Bronchial epithelial cell (primary cell): ENCODE results near the gene GSN. TPM values are rescaled to one million over a fixed set of nuclear protein-coding genes. Genes with fewer than 3 reads are reported as not detected.

Experiments
- DNase-seq: peaks from one replicate; pipeline ENCODE4 v3.0.0-alpha.2; 2010; ENCODE audit warnings: low read depth
- FAIRE-seq: peaks from 2 replicates; lab custom pipeline; 2011; peaks lifted over from hg19 to GRCh38; lab: Jason Lieb, UNC
- H3K27me3 ChIP-seq: 2 replicates; pipeline ENCODE4 v1.5.1; 2011; ENCODE audit warnings: low read length; ENCODE audit not compliant: control insufficient read depth, insufficient read depth
- H3K36me3 ChIP-seq: 2 replicates; pipeline ENCODE4 v1.5.1; 2011; ENCODE audit warnings: low read length; ENCODE audit not compliant: control insufficient read depth, insufficient read depth
- H3K4me3 ChIP-seq: 2 replicates; pipeline ENCODE4 v1.5.1; 2011; ENCODE audit warnings: mild to moderate bottlenecking, low read depth, low read length, control low read depth
- total RNA-seq: library from RNA; depleted of rRNA; stranded (reverse); fragments of >200 nt; gene quantifications from 2 replicates; pipeline ENCODE4 v1.2.1, GENCODE V29; 2014
- TF ChIP-seq, protein P1 (sequence below): IDR thresholded peaks from 2 replicates; pipeline ENCODE4 v1.5.1; 2011; ENCODE audit warnings: mild to moderate bottlenecking, moderate library complexity, low read length, control low read depth, inconsistent platforms; ENCODE audit not compliant: insufficient read depth, severe bottlenecking

The GSN gene
- total RNA-seq, 1 donor from 2014 or later: 420 TPM

DNA sequence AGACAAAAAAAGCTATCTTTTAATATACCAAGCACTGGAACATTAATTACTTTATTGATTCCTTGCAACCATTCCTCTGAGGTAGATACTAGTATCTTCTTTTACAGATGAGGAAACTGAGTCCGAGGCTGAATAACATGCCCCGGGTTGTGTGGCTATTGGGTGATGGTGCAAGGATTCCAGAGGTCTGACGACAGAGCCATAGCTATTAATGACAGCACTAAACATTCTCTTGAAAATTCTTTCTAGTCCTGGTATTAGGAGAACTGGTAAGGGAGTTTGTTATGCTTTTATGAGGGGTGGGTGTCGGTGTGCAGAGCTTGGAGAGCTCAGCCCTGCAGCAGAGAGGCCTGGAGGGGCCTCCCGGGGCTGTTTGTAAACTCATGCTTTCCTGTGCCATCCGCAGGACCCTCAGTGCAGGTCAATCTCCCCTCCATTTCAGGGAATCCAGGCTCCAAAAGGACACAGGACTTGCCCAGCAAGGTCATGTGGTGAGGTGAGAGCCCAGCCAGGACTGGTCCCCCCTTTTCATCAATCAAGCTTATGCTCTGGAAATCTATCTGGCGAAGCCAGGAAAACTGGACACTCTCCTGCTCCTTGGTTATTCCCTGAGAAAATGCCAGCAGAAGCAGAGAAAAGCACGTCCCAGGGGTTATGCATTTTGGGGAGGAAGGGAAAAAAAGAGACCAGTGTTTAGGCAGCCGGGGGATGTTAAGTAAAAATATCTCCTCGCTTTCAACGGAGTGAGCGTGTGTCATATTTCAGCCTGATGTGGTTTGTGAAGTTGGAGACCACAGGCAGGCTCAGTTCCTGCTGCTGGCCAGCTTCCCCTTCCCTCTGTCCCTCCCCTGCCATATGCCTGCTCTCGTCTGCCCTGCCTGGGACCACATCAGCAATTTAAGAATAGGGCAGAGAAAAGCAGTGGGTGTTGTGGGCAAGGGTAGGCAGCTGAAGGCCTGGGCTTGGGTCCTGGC, 3.7 kb downstream of the GSN start:
- DNase-seq (no peak), FAIRE-seq (no peak)
- H3K27me3 ChIP-seq: no peaks in the 10 kb centered on the region
- H3K4me3 ChIP-seq: no peak overlapping the region
- TF ChIP-seq, protein P1, sequence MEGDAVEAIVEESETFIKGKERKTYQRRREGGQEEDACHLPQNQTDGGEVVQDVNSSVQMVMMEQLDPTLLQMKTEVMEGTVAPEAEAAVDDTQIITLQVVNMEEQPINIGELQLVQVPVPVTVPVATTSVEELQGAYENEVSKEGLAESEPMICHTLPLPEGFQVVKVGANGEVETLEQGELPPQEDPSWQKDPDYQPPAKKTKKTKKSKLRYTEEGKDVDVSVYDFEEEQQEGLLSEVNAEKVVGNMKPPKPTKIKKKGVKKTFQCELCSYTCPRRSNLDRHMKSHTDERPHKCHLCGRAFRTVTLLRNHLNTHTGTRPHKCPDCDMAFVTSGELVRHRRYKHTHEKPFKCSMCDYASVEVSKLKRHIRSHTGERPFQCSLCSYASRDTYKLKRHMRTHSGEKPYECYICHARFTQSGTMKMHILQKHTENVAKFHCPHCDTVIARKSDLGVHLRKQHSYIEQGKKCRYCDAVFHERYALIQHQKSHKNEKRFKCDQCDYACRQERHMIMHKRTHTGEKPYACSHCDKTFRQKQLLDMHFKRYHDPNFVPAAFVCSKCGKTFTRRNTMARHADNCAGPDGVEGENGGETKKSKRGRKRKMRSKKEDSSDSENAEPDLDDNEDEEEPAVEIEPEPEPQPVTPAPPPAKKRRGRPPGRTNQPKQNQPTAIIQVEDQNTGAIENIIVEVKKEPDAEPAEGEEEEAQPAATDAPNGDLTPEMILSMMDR: no peak
- H3K36me3 ChIP-seq: peaks cover 9% of the 10 kb centered on the region

DNA sequence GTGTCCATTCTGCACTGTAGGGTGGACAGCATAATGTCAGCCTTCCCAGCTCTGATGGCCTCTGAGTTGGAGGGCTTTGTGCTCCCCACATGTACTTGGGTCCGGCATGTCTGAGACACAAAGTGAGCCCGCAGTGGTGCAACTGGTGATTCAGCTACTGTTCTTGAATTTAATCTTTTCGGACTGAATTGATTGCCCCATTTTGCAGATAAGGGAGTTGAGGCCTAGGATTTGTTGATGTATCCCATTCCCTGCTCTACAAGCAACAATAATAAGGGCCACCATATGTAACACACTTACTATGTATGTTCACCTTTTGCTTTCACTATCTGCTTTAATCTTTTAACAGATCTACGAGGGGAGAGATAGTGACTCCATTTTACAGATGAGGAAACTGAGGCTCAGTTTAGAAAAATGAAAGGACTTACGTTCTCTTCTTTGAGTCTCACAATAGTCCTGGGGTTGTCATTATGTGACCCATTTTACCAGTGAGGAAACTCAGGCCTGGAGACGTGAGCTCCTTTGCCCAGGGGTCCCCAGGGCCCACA, 4.5 kb downstream of the GSN start:
- H3K36me3 ChIP-seq: peaks cover 9% of the 10 kb centered on the region
- no peak overlapping the region for H3K4me3 ChIP-seq
- no peaks in the 10 kb centered on the region for H3K27me3 ChIP-seq
- TF ChIP-seq, protein P1: no peak
- FAIRE-seq: no peak
- no peak for DNase-seq

DNA sequence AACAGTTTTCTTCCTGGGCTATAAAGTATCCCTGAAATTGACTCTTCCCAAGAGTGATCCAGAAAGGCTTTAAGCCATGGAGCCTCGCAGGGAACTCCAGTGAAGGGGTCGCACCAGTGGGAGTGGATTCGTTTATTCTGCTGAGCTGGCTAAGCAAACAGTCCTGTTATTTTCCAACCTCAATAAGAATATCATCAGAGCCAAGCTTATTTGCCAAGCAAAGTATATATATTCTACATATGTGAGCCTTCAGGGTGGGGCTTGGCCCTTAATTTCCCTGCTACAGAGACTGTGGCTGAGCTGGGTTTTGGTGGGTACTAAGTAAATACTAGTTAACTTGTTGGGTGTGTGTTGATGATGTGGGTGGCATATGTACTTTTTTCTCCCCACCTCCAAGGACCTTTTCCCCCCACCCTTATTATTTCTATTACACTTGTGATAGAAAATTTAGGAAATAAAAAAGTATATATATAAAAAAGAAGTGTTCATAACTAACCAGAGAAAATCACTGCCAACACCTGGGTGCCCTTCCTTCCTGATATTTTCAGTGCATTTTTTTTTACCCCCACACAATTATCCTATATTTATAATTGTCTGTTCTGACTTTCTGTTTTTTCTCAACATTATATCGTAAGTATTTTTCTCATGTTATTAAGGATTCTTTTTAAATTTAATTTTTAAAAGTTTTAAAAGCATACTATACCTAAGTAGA, 5.3 kb downstream of the GSN start:
- Histone ChIP-seq H3K27me3 (no peaks in the 10 kb centered on the region), H3K36me3 (peaks cover 9% of the 10 kb centered on the region), H3K4me3 (no peak overlapping the region)
- DNase-seq: no peak
- FAIRE-seq: no peak
- TF ChIP-seq, protein P1: no peak

DNA sequence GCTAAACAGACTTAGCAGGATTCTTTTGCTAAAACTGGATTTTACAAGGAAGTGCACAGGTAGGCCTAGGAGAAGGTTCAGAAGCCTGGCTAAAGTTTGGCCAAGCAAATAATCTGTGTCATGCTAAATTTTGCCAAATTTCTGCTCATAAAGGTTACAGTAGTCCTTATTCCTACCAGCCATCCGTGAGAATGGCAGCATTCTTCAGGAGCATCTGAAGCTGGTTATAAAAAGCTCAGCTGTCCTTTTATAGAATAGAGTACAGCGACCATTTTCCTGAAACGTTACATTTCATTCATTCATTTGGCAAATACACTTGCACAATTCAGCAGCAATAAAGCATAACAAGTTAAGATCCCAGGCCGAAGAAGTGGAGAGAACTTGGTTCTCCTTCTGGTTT, 6.9 kb downstream of the GSN start:
- H3K36me3 ChIP-seq: peaks cover 9% of the 10 kb centered on the region
- DNase-seq (no peak), FAIRE-seq (no peak)
- H3K4me3 ChIP-seq: no peak overlapping the region
- TF ChIP-seq, protein P1: no peak
- no peaks in the 10 kb centered on the region for H3K27me3 ChIP-seq

DNA sequence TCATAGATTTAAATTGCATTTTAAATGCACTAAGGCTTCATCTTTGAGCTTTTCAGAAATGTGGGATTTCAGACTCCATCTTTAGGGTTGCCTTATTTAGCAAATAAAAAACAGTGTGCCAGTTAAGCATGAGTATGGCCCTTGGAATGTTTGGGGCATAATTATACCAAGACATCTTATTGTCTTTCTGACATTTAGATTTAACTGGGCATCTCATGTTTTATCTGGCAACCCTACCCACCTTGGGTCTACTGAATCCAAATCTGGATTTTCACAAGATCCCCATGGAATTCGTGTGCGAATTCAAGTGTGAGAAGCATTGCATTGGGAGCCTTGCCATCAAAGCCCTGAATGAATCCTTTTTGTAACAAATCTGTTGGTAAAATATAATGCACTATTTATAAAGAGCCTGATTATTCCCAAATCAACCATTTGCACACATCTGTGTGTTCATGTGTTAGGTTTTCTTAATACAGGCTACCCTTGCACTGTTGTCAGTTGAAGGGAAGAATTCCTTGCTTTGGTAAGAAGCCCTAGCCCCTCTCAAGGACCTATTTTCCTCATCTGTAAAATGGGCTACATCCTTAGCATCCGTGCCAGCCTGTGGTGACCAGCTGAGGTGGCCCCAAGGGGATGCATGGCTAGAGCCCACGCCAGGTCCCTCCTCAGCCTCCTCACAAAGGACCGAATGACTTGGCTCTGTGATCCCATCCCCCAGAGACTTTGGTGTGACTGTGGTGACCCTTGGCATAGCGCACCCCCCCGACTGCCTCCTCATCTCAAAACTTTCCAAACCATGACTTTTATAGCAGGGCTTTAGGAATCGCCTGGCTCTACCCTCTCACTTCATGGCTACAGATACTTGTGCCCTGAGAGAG, 8.1 kb downstream of the GSN start:
- Histone ChIP-seq H3K27me3 (no peaks in the 10 kb centered on the region), H3K4me3 (no peak overlapping the region), H3K36me3 (peaks cover 9% of the 10 kb centered on the region)
- no peak for DNase-seq
- TF ChIP-seq, protein P1: no peak
- FAIRE-seq: no peak
